ENCODE results near the gene SH3RF3. TPM values are rescaled to one million over a fixed set of nuclear protein-coding genes. Genes with fewer than 3 reads are reported as not detected.
"Not testable (repeated sequence)": the region's sequence is repeated elsewhere in the genome, so short reads cannot be mapped to it uniquely, and the experiment has no call there.

SH3RF3 gene
- total and polyA plus RNA-seq, 2 of the 13 experiments (the other 11 are each of a cell fraction or from before 2014, with no cell fraction given), result 0.04 TPM; not detected in 1

- ChIA-PET CTCF (ENCODE audit: low intra/inter-chr PET ratio, low total read pairs) (no interaction called here), POLR2A (no interaction called here)
- FAIRE-seq (no peak), ATAC-seq (no peak), DNase-seq (ENCODE audit: low spot score) (no peak)
- Histone ChIP-seq H3K9ac (ENCODE audit: insufficient read depth, low read depth, low read length) (no peak overlapping the region), H2AFZ (ENCODE audit: low read length) (no peak overlapping the region), H3K79me2 (ENCODE audit: insufficient read depth, low read length) (no peaks in the 10 kb centered on the region), H3K27me3 (ENCODE audit: control insufficient read depth in 1 of 2, insufficient read depth in 2 of 2, low read length in 2 of 2) (no peaks in the 10 kb centered on the region; a peak in 2 of 5 replicates), H3K4me3 (replicated peaks in 1 of 3; ENCODE audit: insufficient read depth in 1 of 3, low read depth in 2 of 3, low read length in 3 of 3) (no peak overlapping the region), H3K27ac (ENCODE audit: extremely low read length, insufficient read depth, low read length) (no peak overlapping the region), H4K20me1 (ENCODE audit: insufficient read depth, low read length) (no peaks in the 10 kb centered on the region), H3K36me3 (replicated peaks in 1 of 2; ENCODE audit: control insufficient read depth in 1 of 2, insufficient read depth in 2 of 2, low read length in 2 of 2) (no peaks in the 10 kb centered on the region), H3K4me1 (ENCODE audit: insufficient read depth, low read length) (peaks cover 20% of the 10 kb centered on the region), H3K4me2 (ENCODE audit: low read depth, low read length) (no peak overlapping the region), H3K9me3 (ENCODE audit: low read length) (no peaks in the 10 kb centered on the region)
- in situ Hi-C loops (cut with HindIII; ENCODE audit: extremely low pct_ligation_motif_present, low pct_unique_long_range_greater_than_20kb) (no loop called here), intact Hi-C loops (cut with micrococcal nuclease; ENCODE audit: unreplicated experiment) (no loop called here)
- no peak for TF ChIP-seq SRSF4 (IDR thresholded peaks at IDR 0.05; ENCODE audit: low read depth, low read length, poor library complexity, severe bottlenecking)
- TF ChIP-seq CEBPB (IDR thresholded peaks at IDR 0.05; ENCODE audit: borderline replicate concordance, low read depth, low read length), result no peak
- no TSS peak for BruUV-seq (replicated peaks)
- WGBS (ENCODE audit: low lambda C conversion rate), result 34% methylated on average over 6 of the region's 8 CpGs
Observed at GRCh38 chr2:109223490-109223889, 94.5 kb downstream of the SH3RF3 start.

- H3K4me2 ChIP-seq (ENCODE audit: low read depth, low read length); H3K36me3 ChIP-seq (replicated peaks in 1 of 2; ENCODE audit: control insufficient read depth in 1 of 2, insufficient read depth in 2 of 2, low read length in 2 of 2); H3K79me2 ChIP-seq (ENCODE audit: insufficient read depth, low read length); H3K27ac ChIP-seq (ENCODE audit: extremely low read length, insufficient read depth, low read length); CTCF ChIA-PET (ENCODE audit: low intra/inter-chr PET ratio, low total read pairs); intact Hi-C loops (cut with micrococcal nuclease; ENCODE audit: unreplicated experiment); H2AFZ ChIP-seq (ENCODE audit: low read length); BruUV-seq (replicated peaks); H3K4me3 ChIP-seq (replicated peaks in 1 of 3; ENCODE audit: insufficient read depth in 1 of 3, low read depth in 2 of 3, low read length in 3 of 3); DNase-seq (ENCODE audit: low spot score); H4K20me1 ChIP-seq (ENCODE audit: insufficient read depth, low read length); H3K9ac ChIP-seq (ENCODE audit: insufficient read depth, low read depth, low read length); H3K9me3 ChIP-seq (ENCODE audit: low read length); POLR2A ChIA-PET; FAIRE-seq; in situ Hi-C loops (cut with HindIII; ENCODE audit: extremely low pct_ligation_motif_present, low pct_unique_long_range_greater_than_20kb); ATAC-seq; H3K27me3 ChIP-seq (ENCODE audit: control insufficient read depth in 1 of 2, insufficient read depth in 2 of 2, low read length in 2 of 2): not testable (repeated sequence)
- WGBS (ENCODE audit: low lambda C conversion rate), result 79% methylated on average over 8 of the region's 8 CpGs
- peaks cover 11% of the 10 kb centered on the region for H3K4me1 ChIP-seq (ENCODE audit: insufficient read depth, low read length)
Observed at GRCh38 chr2:109224341-109224740, 95.3 kb downstream of the SH3RF3 start.
